ENCODE measurements around the gene ADAM15.
A peak's percentile ranks its signal among the peaks of the same experiment; 100 is the strongest.

The ADAM15 gene

GRCh38 chr1:155011437-155012025 lies 39.6 kb upstream of the ADAM15 start:
- no peak for DNase-seq (ENCODE audit: low read depth)

GRCh38 chr1:155012026-155012546 lies 39.0 kb upstream of the ADAM15 start:
- DNase-seq (ENCODE audit: low read depth), result peak; percentile 77

- no peak for DNase-seq (ENCODE audit: low read depth)
These were observed 38.1 kb upstream of the ADAM15 start for GRCh38 chr1:155012776-155013602.

GRCh38 chr1:155013632-155014031 lies 37.5 kb upstream of the ADAM15 start:
- DNase-seq (ENCODE audit: low read depth), result no peak

- DNase-seq (ENCODE audit: low read depth), result no peak
These were observed 36.2 kb upstream of the ADAM15 start for GRCh38 chr1:155014709-155015508.

GRCh38 chr1:155015527-155016230 lies 35.4 kb upstream of the ADAM15 start:
- DNase-seq (ENCODE audit: low read depth), result no peak

GRCh38 chr1:155016231-155016831 lies 34.8 kb upstream of the ADAM15 start:
- no peak for DNase-seq (ENCODE audit: low read depth)

GRCh38 chr1:155017041-155017945 lies 33.8 kb upstream of the ADAM15 start:
- DNase-seq (ENCODE audit: low read depth), result peak; percentile 91

- no peak for DNase-seq (ENCODE audit: low read depth)
These were observed 33.2 kb upstream of the ADAM15 start for GRCh38 chr1:155017946-155018316.

- DNase-seq (ENCODE audit: low read depth), result no peak
These were observed 32.3 kb upstream of the ADAM15 start for GRCh38 chr1:155018617-155019348.

- no peak for DNase-seq (ENCODE audit: low read depth)
These were observed 31.5 kb upstream of the ADAM15 start for GRCh38 chr1:155019377-155020245.

- no peak for DNase-seq (ENCODE audit: low read depth)
These were observed 28.8 kb upstream of the ADAM15 start for GRCh38 chr1:155022136-155022926.

- DNase-seq (ENCODE audit: low read depth), result no peak
These were observed 28.2 kb upstream of the ADAM15 start for GRCh38 chr1:155022927-155023236.

GRCh38 chr1:155023627-155024026 lies 27.5 kb upstream of the ADAM15 start:
- no peak for DNase-seq (ENCODE audit: low read depth)

GRCh38 chr1:155024315-155024714 lies 26.8 kb upstream of the ADAM15 start:
- DNase-seq (ENCODE audit: low read depth), result no peak

- DNase-seq (ENCODE audit: low read depth), result no peak
These were observed 25.0 kb upstream of the ADAM15 start for GRCh38 chr1:155026154-155026553.

- DNase-seq (ENCODE audit: low read depth), result no peak
These were observed 24.5 kb upstream of the ADAM15 start for GRCh38 chr1:155026588-155026987.
